Stimulated activated CD4-positive, alpha-beta T cell treated with anti-CD3 and anti-CD28 coated beads, Interleukin-12 subunit alpha, Interleukin-12 subunit beta, amount 100 ng/mL, for 4 hours (primary cell): ENCODE results near the gene DUT.
A peak's percentile ranks its signal among the peaks of the same experiment; 100 is the strongest.
"Not testable (repeated sequence)": the region's sequence is repeated elsewhere in the genome, so short reads cannot be mapped to it uniquely, and the experiment has no call there.

Experiments used
- DNase-seq: peaks from one replicate; pipeline ENCODE4 v3.0.0-alpha.2; 2020

The DUT gene

GRCh38 chr15:48330855-48331795, at the start of gene DUT:
DUT (plus strand) TSS chr15:48331429; CDS start chr15:48331516, 87 bp downstream.
- DNase-seq = peak; percentile 82

GRCh38 chr15:48281674-48282073, 49.6 kb upstream of the DUT start:
- no peak for DNase-seq

- no peak for DNase-seq
Measured at GRCh38 chr15:48282216-48282615, 49.0 kb upstream of the DUT start.

GRCh38 chr15:48283396-48284145, 47.7 kb upstream of the DUT start:
- no peak for DNase-seq

GRCh38 chr15:48285329-48286214, 45.7 kb upstream of the DUT start:
- DNase-seq = no peak

- DNase-seq = no peak
Measured at GRCh38 chr15:48289628-48290027, 41.6 kb upstream of the DUT start.

GRCh38 chr15:48292458-48292857, 38.8 kb upstream of the DUT start:
- DNase-seq = no peak

- no peak for DNase-seq
Measured at GRCh38 chr15:48297668-48298067, 33.6 kb upstream of the DUT start.

- DNase-seq = no peak
Measured at GRCh38 chr15:48298914-48299313, 32.3 kb upstream of the DUT start.

- no peak for DNase-seq
Measured at GRCh38 chr15:48300038-48300437, 31.2 kb upstream of the DUT start.

- no peak for DNase-seq
Measured at GRCh38 chr15:48304398-48304797, 26.8 kb upstream of the DUT start.

- no peak for DNase-seq
Measured at GRCh38 chr15:48306639-48307038, 24.6 kb upstream of the DUT start.

GRCh38 chr15:48307586-48307985, 23.6 kb upstream of the DUT start:
- no peak for DNase-seq

- no peak for DNase-seq
Measured at GRCh38 chr15:48309740-48310139, 21.5 kb upstream of the DUT start.

GRCh38 chr15:48313216-48313615, 18.0 kb upstream of the DUT start:
- no peak for DNase-seq

- no peak for DNase-seq
Measured at GRCh38 chr15:48315041-48315440, 16.2 kb upstream of the DUT start.

GRCh38 chr15:48317221-48317620, 14.0 kb upstream of the DUT start:
- DNase-seq = no peak

- DNase-seq = no peak
Measured at GRCh38 chr15:48318131-48318530, 13.1 kb upstream of the DUT start.

- no peak for DNase-seq
Measured at GRCh38 chr15:48323294-48323693, 7.9 kb upstream of the DUT start.

- no peak for DNase-seq
Measured at GRCh38 chr15:48324949-48325348, 6.3 kb upstream of the DUT start.

GRCh38 chr15:48325400-48325799, 5.8 kb upstream of the DUT start:
- DNase-seq = no peak

- not testable (repeated sequence) for DNase-seq
Measured at GRCh38 chr15:48326180-48326579, 5.0 kb upstream of the DUT start.
